GM12801 (cell line): Measurements from ENCODE around the gene SEC14L1.

Experiments
- TF ChIP-seq, protein P1 (sequence below): IDR thresholded peaks from one replicate; pipeline ENCODE4 v1.5.1; 2011; ENCODE audit warnings: control low read depth; ENCODE audit not compliant: insufficient read length; ENCODE audit errors: extremely low read depth

SEC14L1 gene

DNA sequence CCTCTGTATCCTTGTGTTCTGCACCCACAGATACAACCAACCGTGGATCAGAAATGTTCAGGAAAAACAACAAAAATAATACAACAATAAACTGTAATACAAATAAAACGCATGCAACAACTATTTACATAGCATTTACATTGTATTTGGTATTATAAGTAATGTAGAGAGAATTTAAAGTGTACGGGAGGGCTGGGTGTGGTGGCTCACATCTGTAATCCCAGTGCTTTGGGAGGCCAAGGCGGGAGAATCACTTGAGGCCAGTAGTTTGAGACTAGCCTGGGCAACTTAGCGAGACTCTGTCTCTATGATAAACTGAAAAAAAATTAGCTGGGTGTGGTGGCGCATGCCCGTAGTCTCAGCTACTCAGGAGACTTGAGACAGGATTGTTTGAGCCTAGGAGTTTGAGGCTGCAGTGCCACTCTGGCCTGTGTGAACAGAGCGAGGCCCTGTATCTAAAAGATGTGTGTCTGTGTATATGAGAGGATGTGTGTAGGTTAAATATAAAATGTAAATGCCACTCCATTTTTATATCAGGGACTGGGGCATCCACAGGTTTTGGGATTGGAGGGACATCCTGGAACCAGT is 13.3 kb downstream of the SEC14L1 start:
- TF ChIP-seq, protein P1, sequence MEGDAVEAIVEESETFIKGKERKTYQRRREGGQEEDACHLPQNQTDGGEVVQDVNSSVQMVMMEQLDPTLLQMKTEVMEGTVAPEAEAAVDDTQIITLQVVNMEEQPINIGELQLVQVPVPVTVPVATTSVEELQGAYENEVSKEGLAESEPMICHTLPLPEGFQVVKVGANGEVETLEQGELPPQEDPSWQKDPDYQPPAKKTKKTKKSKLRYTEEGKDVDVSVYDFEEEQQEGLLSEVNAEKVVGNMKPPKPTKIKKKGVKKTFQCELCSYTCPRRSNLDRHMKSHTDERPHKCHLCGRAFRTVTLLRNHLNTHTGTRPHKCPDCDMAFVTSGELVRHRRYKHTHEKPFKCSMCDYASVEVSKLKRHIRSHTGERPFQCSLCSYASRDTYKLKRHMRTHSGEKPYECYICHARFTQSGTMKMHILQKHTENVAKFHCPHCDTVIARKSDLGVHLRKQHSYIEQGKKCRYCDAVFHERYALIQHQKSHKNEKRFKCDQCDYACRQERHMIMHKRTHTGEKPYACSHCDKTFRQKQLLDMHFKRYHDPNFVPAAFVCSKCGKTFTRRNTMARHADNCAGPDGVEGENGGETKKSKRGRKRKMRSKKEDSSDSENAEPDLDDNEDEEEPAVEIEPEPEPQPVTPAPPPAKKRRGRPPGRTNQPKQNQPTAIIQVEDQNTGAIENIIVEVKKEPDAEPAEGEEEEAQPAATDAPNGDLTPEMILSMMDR, result no peak

DNA sequence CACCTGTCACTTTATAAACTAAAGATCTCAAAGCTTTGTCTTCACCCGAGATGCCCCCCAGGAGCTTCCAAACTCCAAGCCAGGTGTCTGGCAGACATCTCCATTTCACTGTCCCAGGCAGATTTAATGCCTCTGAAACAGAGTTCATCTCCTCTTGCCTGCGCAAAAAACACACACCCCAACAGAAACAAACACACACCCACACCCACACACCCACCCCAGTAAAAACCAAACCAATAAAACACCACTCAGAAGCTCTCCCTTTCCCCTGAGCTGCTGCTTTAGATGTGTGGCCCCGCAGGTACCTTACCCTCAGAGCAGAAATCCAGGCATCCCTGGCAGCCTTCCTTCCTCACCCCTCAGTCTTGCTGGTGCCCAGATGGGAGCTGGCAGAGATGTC is 14.4 kb downstream of the SEC14L1 start:
- TF ChIP-seq, protein P1, result no peak

DNA sequence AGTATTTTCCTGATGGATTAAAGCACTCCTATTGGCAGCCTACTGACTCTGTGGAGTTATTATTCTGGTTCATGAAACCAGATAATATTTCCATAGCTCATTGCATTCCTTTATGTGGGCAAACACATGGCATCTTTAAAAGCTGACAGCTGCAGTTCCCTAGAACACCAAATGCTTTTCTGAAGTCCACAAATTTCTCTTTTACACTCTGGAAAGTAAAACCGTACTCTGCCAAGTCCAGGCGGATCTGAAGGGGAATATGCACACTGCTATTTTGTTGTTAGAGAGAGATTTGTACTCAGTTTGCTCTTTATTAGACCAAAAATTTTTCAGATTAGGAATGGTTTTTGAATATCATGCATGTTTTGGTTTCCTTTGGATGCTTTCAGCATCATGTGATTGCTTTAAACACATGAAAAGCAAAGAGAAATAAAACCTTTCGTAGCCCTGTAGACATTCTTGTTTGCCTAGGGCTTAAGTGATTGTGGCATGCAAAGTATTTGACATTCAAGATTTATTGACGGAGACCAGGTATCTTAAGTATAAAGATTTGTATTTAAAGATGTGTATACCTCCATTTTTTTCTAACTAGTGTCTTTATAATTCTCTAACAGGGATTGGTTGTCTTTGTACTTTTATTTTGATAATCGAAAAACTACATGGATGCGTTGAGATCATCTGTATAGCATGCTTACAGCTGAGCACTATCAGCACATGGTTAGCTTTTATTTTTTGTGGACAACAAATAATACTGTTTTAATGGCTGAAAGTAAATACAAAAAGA is 19.5 kb downstream of the SEC14L1 start:
- TF ChIP-seq, protein P1, result no peak

DNA sequence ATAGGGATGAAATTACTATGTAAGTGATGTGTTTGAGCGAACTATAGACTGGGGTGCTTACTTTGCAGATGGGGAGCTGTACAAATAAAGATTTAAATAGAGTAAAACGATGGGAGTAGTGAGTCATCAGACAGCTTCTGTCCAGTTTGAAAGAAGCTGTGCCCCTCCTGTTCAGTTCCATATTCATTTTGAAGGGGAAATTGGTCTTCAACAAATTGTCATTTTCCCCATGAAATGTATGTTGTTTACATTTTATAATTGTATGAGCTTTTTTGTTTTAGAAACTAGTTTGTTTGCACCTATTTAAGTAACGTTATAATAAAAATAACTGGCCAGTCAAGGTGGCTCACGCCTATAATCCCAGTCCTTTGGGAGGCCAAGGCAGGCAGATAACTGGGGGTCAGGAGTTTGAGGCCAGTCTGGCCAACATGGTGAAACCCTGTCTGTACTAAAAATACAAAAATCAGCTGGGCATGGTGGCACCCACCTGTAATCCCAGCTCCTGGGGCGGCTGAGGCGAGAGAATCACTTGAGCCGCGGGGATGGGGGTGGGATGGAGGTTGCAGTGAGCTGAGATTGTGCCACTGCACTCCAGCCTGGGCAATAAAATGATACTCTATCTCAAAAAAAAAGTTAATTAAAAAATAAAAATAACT is 20.2 kb downstream of the SEC14L1 start:
- TF ChIP-seq, protein P1, result no peak

DNA sequence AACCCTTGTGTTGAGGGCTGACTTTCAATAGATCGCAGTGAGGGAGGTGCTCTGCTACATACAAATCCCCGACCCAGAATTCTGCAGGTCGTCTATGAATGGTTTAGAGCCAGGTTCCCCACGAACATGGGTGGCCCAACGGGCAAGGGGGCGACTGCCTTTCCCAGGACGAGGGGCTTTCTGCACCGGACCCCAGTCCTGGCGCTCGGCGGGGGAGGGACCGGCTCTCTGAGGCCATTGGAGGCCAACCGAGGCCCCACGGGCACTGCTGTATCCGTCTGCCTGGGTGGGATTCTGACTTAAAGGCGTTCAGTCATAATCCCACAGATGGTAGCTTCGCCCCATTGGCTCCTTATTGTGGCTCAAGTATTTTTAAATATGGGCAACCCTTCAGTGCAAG is 21.2 kb downstream of the SEC14L1 start:
- TF ChIP-seq, protein P1, result no peak

DNA sequence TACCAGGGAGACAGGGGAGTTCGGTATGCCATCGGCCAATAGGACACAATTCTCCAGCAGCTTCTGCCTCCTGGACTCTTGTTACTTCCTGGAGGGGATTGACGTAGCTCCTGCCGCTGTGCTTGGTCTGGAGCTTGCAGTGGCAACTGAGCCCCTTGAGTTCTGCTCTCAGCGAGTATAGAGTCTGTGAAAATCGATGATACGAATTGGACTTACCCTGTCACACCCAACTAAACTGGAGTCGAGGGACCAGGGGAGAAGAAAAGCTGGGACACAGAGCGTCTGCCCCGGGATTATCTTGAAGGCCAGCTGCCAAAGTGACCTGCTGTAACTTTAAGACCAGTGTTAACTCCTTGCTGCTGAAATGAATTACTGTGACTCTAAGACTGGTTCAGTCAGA is 22.2 kb downstream of the SEC14L1 start:
- TF ChIP-seq, protein P1, result no peak

DNA sequence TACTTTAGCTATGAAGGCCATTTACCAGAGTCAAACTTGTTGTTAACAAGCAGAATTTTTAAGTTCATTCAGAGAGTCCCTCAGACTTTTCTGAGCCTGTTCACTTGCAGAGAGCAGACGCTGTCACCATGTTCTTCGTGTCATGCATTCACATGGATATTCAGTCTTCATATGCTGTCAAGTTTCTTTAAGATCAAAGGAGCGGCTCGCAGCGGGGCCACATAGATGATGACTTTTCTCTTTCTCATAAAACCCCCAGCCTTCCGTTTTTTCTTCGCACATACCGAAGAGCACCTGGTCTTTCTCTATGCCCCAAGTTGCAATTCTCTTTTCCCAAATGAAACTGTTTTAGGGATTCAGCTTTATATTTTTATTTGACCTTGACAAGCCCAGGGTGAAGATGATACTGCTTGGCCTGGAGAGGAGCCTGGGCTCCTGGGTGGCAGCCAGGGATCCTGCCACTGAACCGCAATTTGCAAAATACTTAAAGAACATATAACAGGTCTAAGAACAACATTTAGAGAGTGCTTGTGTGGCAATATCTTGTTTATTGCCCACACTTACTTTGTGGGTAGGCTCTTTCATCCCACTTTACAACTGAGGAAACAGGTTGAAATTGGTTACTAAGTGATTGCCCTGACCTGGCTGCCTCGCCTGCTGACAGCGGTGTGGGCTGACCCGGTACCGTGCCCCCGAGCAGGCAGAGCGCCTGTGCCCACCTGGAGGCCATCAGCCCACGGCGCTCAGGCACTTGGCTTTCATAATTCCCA is 22.9 kb downstream of the SEC14L1 start:
- TF ChIP-seq, protein P1, result no peak
